ENCODE measurements around the gene ACTL9. TPM values are rescaled to one million over a fixed set of nuclear protein-coding genes. Genes with fewer than 3 reads are reported as not detected.
"Not testable (repeated sequence)": the region's sequence is repeated elsewhere in the genome, so short reads cannot be mapped to it uniquely, and the experiment has no call there.

The ACTL9 gene
- polyA plus RNA-seq, 3 donors: not detected

DNA sequence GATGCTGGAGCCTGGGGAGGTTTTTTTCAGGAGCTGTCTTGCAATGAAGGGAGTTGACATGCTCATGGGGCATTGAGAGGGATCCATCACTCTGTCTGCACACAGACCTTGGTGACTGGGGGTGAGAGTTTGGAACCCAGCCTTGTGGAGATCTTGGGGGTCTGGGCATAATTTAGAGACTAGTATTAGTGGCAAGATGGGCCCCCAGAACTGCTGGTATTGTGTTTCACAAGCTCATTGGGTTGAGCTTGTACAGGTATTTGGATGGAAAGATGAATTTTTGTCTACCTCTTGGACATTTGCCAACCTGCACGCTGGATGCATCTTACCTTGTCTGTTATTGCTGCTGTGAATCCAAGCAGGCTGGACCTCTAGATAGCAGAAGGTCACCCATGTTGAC lies 22.7 kb upstream of the ACTL9 start, which contains the start of gene OR2Z1:
Gene OR2Z1, plus strand, starts transcription at position 301 of the 400 bp plus-strand sequence. CDS start 9,395 bp downstream, outside the sequence.
- Histone ChIP-seq H3K9ac (ENCODE audit: insufficient read depth, low read length, poor library complexity, severe bottlenecking) (no peak within 1 kb of the TSS), H3K36me3 (replicated peaks in 1 of 2; ENCODE audit: control insufficient read depth in 1 of 2, insufficient read depth in 2 of 2, low read length in 2 of 2) (no peaks in the 10 kb centered on the region), H3K27ac (ENCODE audit: low read depth in 1 of 2, low read length in 2 of 2) (no peak within 1 kb of the TSS), H4K20me1 (ENCODE audit: insufficient read depth, low read length) (no peaks in the 10 kb centered on the region), H3K79me2 (ENCODE audit: insufficient read depth, low read length) (no peaks in the 10 kb centered on the region), H3K9me3 (replicated peaks in 1 of 2; ENCODE audit: control insufficient read depth in 1 of 2, insufficient read depth in 1 of 2, low read length in 2 of 2) (no peaks in the 10 kb centered on the region), H3K4me1 (ENCODE audit: control insufficient read depth in 1 of 2, insufficient read depth in 2 of 2, low read length in 2 of 2) (no peaks in the 10 kb centered on the region), H2AFZ (ENCODE audit: insufficient read depth, low read depth, low read length, poor library complexity, severe bottlenecking) (no peak within 1 kb of the TSS), H3K4me3 (replicated peaks in 1 of 3; ENCODE audit: low read depth in 2 of 3, low read length in 3 of 3) (no peak within 1 kb of the TSS), H3K4me2 (replicated peaks; ENCODE audit: extremely low read depth, low read length, poor library complexity, severe bottlenecking) (no peak within 1 kb of the TSS), H3K27me3 (ENCODE audit: control insufficient read depth in 2 of 2, insufficient read depth in 2 of 2, low read length in 2 of 2) (no peaks in the 10 kb centered on the region)
- no peak for DNase-seq
- 67% methylated on average over 1 of the region's 1 CpG for WGBS (ENCODE audit: insufficient coverage)
- Mint-ChIP-seq H3K27ac (no peak within 1 kb of the TSS), H3K36me3 (no peaks in the 10 kb centered on the region), H3K9me3 (peaks cover 2 to 8% (median 4%) of the 10 kb centered on the region in 7 donors), H3K27me3 (ENCODE audit: low read depth in 3 of 3) (peaks cover 0 to 12% (median 0%) of the 10 kb centered on the region in 3 donors), H3K4me3 (no peak within 1 kb of the TSS), H3K4me1 (no peaks in the 10 kb centered on the region)
- TF ChIP-seq, protein P1, sequence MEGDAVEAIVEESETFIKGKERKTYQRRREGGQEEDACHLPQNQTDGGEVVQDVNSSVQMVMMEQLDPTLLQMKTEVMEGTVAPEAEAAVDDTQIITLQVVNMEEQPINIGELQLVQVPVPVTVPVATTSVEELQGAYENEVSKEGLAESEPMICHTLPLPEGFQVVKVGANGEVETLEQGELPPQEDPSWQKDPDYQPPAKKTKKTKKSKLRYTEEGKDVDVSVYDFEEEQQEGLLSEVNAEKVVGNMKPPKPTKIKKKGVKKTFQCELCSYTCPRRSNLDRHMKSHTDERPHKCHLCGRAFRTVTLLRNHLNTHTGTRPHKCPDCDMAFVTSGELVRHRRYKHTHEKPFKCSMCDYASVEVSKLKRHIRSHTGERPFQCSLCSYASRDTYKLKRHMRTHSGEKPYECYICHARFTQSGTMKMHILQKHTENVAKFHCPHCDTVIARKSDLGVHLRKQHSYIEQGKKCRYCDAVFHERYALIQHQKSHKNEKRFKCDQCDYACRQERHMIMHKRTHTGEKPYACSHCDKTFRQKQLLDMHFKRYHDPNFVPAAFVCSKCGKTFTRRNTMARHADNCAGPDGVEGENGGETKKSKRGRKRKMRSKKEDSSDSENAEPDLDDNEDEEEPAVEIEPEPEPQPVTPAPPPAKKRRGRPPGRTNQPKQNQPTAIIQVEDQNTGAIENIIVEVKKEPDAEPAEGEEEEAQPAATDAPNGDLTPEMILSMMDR (IDR thresholded peaks at IDR 0.05): no peak
- intact Hi-C loops (cut with micrococcal nuclease): no loop called here

DNA sequence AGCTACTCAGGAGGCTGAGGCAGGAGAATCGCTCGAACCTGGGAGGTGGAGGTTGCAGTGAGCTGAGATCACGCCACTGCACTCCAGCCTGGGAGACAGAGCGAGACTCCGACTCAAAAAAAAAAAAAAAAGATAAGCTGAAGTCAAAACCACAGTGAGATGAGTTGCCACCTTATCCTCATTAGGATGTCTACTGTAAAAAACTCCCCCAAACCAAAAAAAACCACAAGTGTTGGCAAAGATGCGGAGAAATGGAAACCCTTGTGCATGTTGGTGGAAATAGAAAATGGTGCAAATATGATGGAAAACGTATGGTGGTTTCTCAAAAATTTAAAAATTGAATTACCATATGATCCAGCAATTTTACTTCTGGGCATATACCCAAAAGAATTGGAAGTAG lies 11.7 kb upstream of the ACTL9 start:
- H3K79me2 ChIP-seq (ENCODE audit: insufficient read depth, low read length); H2AFZ ChIP-seq (ENCODE audit: insufficient read depth, low read depth, low read length, poor library complexity, severe bottlenecking); H3K4me3 ChIP-seq (replicated peaks in 1 of 3; ENCODE audit: low read depth in 2 of 3, low read length in 3 of 3); H3K9ac ChIP-seq (ENCODE audit: insufficient read depth, low read length, poor library complexity, severe bottlenecking); DNase-seq; H3K36me3 ChIP-seq (replicated peaks in 1 of 2; ENCODE audit: control insufficient read depth in 1 of 2, insufficient read depth in 2 of 2, low read length in 2 of 2); H4K20me1 ChIP-seq (ENCODE audit: insufficient read depth, low read length); H3K27me3 ChIP-seq (ENCODE audit: control insufficient read depth in 2 of 2, insufficient read depth in 2 of 2, low read length in 2 of 2); H3K27ac ChIP-seq (ENCODE audit: low read depth in 1 of 2, low read length in 2 of 2); H3K27me3 Mint-ChIP-seq (ENCODE audit: low read depth in 3 of 3); intact Hi-C loops (cut with micrococcal nuclease); H3K9me3 ChIP-seq (replicated peaks in 1 of 2; ENCODE audit: control insufficient read depth in 1 of 2, insufficient read depth in 1 of 2, low read length in 2 of 2); H3K4me3 Mint-ChIP-seq; H3K4me2 ChIP-seq (replicated peaks; ENCODE audit: extremely low read depth, low read length, poor library complexity, severe bottlenecking); H3K36me3 Mint-ChIP-seq; H3K4me1 Mint-ChIP-seq; H3K27ac Mint-ChIP-seq; H3K4me1 ChIP-seq (ENCODE audit: control insufficient read depth in 1 of 2, insufficient read depth in 2 of 2, low read length in 2 of 2): not testable (repeated sequence)
- H3K9me3 Mint-ChIP-seq: peaks cover 3 to 19% (median 13%) of the 10 kb centered on the region in 7 donors
- no CpG with 5 or more reads among the region's 7 CpGs for WGBS (ENCODE audit: insufficient coverage)

Measured in CD14-positive monocyte (primary cell).